ENCODE results near the gene RBM12.

The RBM12 gene

GRCh38 chr20:35610833-35611427, 53.8 kb downstream of the RBM12 start:
- no peak overlapping the region for H3K4me2 ChIP-seq (ENCODE audit: low read depth, low read length, poor library complexity, severe bottlenecking)
- TF ChIP-seq EZH2phosphoT487 (IDR thresholded peaks at IDR 0.05; ENCODE audit: borderline replicate concordance), result no peak
- no peak for TF ChIP-seq CTCF (conservative IDR thresholded peaks at IDR 0.05; ENCODE audit: low read length)
- no peak overlapping the region for H2AFZ ChIP-seq (ENCODE audit: low read length)

DNA sequence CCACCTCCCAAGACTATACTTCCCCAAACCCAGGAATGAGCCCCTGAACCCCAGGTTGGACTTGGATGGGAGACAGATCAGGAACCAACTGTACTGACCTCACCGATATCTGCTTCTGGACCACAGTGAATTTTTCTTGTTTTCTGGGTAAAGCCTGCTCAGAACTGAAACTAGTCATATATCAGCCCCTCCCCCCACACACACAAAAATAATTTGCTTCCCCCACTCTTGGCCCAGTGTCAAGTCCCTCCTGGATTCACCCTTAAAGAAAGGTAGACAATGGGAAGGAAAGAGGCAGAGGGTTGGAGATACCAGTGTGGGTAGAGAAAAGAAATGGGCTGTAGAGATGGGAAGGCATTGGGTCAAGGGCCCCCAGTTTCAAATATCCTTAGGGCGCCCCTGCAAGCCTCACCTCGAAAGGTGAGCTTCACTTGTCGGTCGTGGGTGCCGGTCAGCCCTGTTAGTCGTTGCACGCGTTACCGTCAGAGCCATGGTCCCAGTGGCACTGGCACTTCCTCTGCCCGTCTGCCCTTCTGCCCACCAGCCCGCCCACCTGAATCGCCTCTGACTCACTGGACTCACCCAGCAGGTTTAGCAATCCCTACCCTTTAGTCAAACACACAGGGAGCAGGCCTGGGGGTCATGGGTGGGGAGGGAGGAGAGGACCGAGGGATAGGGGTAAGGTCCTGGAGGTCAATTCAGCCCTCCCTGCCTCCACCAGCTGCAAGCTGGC, 57.5 kb downstream of the RBM12 start:
- H2AFZ ChIP-seq (ENCODE audit: low read length), result peak overlapping the region; percentile 1; the same call in 1 of the 2 replicates
- no peaks in the 10 kb centered on the region for H3K36me3 ChIP-seq (ENCODE audit: insufficient read depth, low read length)
- no peak for TF ChIP-seq EZH2phosphoT487 (IDR thresholded peaks at IDR 0.05; ENCODE audit: borderline replicate concordance)
- no peaks in the 10 kb centered on the region for H3K9me3 ChIP-seq (ENCODE audit: insufficient read depth, low read depth, low read length)
- H3K4me3 ChIP-seq (ENCODE audit: low read length, poor library complexity, severe bottlenecking), result no peak overlapping the region
- H3K79me2 ChIP-seq (ENCODE audit: insufficient read depth, low read length), result no peaks in the 10 kb centered on the region
- no peaks in the 10 kb centered on the region for H3K4me1 ChIP-seq (ENCODE audit: insufficient read depth, low read length, poor library complexity, severe bottlenecking)
- no peaks in the 10 kb centered on the region for H4K20me1 ChIP-seq (ENCODE audit: insufficient read depth, low read length, poor library complexity, severe bottlenecking)
- H3K9ac ChIP-seq (ENCODE audit: low read depth, low read length, poor library complexity, severe bottlenecking), result no peak overlapping the region
- no peaks in the 10 kb centered on the region for H3F3A ChIP-seq (ENCODE audit: low read depth)
- H3K4me2 ChIP-seq (ENCODE audit: low read depth, low read length, poor library complexity, severe bottlenecking), result no peak overlapping the region
- no peaks in the 10 kb centered on the region for H3K27me3 ChIP-seq (ENCODE audit: insufficient read depth, low read length, poor library complexity, severe bottlenecking)
- H3K9me2 ChIP-seq (replicated peaks; ENCODE audit: low read depth, low read length), result no peaks in the 10 kb centered on the region

More at GRCh38 chr20:35610833-35611427, 53.8 kb downstream of the RBM12 start:
- Histone ChIP-seq H3K4me1 (ENCODE audit: insufficient read depth, low read length, poor library complexity, severe bottlenecking) (no peaks in the 10 kb centered on the region), H3K4me3 (ENCODE audit: low read length, poor library complexity, severe bottlenecking) (no peak overlapping the region), H3K36me3 (ENCODE audit: insufficient read depth, low read length) (no peaks in the 10 kb centered on the region), H3K27me3 (ENCODE audit: insufficient read depth, low read length, poor library complexity, severe bottlenecking) (no peaks in the 10 kb centered on the region), H3F3A (ENCODE audit: low read depth) (no peaks in the 10 kb centered on the region), H3K9ac (ENCODE audit: low read depth, low read length, poor library complexity, severe bottlenecking) (no peak overlapping the region), H3K9me3 (ENCODE audit: insufficient read depth, low read depth, low read length) (no peaks in the 10 kb centered on the region), H4K20me1 (ENCODE audit: insufficient read depth, low read length, poor library complexity, severe bottlenecking) (no peaks in the 10 kb centered on the region), H3K79me2 (ENCODE audit: insufficient read depth, low read length) (no peaks in the 10 kb centered on the region), H3K9me2 (replicated peaks; ENCODE audit: low read depth, low read length) (no peaks in the 10 kb centered on the region)

GRCh38 chr20:35606127-35606526, 58.6 kb downstream of the RBM12 start:
- Histone ChIP-seq H3K4me1 (ENCODE audit: insufficient read depth, low read length, poor library complexity, severe bottlenecking) (no peaks in the 10 kb centered on the region), H3K4me2 (ENCODE audit: low read depth, low read length, poor library complexity, severe bottlenecking) (no peak overlapping the region)
- TF ChIP-seq CTCF (conservative IDR thresholded peaks at IDR 0.05; ENCODE audit: low read length), result no peak
- no peak for TF ChIP-seq EZH2phosphoT487 (IDR thresholded peaks at IDR 0.05; ENCODE audit: borderline replicate concordance)

More at GRCh38 chr20:35606127-35606526, 58.6 kb downstream of the RBM12 start:
- Histone ChIP-seq H4K20me1 (ENCODE audit: insufficient read depth, low read length, poor library complexity, severe bottlenecking) (no peaks in the 10 kb centered on the region), H3K79me2 (ENCODE audit: insufficient read depth, low read length) (no peaks in the 10 kb centered on the region), H3K4me3 (ENCODE audit: low read length, poor library complexity, severe bottlenecking) (no peak overlapping the region), H3K9me2 (replicated peaks; ENCODE audit: low read depth, low read length) (no peaks in the 10 kb centered on the region), H3K27me3 (ENCODE audit: insufficient read depth, low read length, poor library complexity, severe bottlenecking) (no peaks in the 10 kb centered on the region), H3K9ac (ENCODE audit: low read depth, low read length, poor library complexity, severe bottlenecking) (no peak overlapping the region), H3K9me3 (ENCODE audit: insufficient read depth, low read depth, low read length) (no peaks in the 10 kb centered on the region), H3F3A (ENCODE audit: low read depth) (no peaks in the 10 kb centered on the region), H3K36me3 (ENCODE audit: insufficient read depth, low read length) (no peaks in the 10 kb centered on the region), H2AFZ (ENCODE audit: low read length) (no peak overlapping the region)
